ENCODE results near the gene ANKUB1. TPM values are rescaled to one million over a fixed set of nuclear protein-coding genes. Genes with fewer than 3 reads are reported as not detected.

Gene ANKUB1
- polyA plus RNA-seq, 3 donors, result 0.05 TPM; not detected in 2

GRCh38 chr3:149815728-149816127 is 23.4 kb upstream of the ANKUB1 start:
- peak overlapping the region; percentile 96 to 100 (median 97) for H3K27ac Mint-ChIP-seq
- no CpG with 5 or more reads among the region's 3 CpGs for WGBS (ENCODE audit: insufficient coverage)
- no peaks in the 10 kb centered on the region for H3K9me3 ChIP-seq (replicated peaks in 1 of 2; ENCODE audit: control insufficient read depth in 1 of 2, insufficient read depth in 1 of 2, low read length in 2 of 2)
- H3K36me3 ChIP-seq (replicated peaks in 1 of 2; ENCODE audit: control insufficient read depth in 1 of 2, insufficient read depth in 2 of 2, low read length in 2 of 2), result no peaks in the 10 kb centered on the region
- H3K27me3 ChIP-seq (ENCODE audit: control insufficient read depth in 2 of 2, insufficient read depth in 2 of 2, low read length in 2 of 2), result no peaks in the 10 kb centered on the region
- intact Hi-C loops (cut with micrococcal nuclease), result no loop called here
- no peak overlapping the region for H2AFZ ChIP-seq (ENCODE audit: insufficient read depth, low read depth, low read length, poor library complexity, severe bottlenecking)
- H3K4me3 Mint-ChIP-seq, result peak overlapping the region; percentile 60 to 90
- H4K20me1 ChIP-seq (ENCODE audit: insufficient read depth, low read length), result peaks cover 12% of the 10 kb centered on the region
- H3K4me3 ChIP-seq (replicated peaks in 1 of 3; ENCODE audit: low read depth in 2 of 3, low read length in 3 of 3), result peak overlapping the region; percentile 22 to 99 (median 91)
- peak overlapping the region; percentile 68 for H3K4me2 ChIP-seq (replicated peaks; ENCODE audit: extremely low read depth, low read length, poor library complexity, severe bottlenecking)
- peaks cover 76% of the 10 kb centered on the region for H3K79me2 ChIP-seq (ENCODE audit: insufficient read depth, low read length)
- H3K4me1 Mint-ChIP-seq, result peaks cover 64% of the 10 kb centered on the region
- H3K27me3 Mint-ChIP-seq (ENCODE audit: low read depth in 3 of 3), result peaks cover 0 to 3% (median 2%) of the 10 kb centered on the region in 3 donors
- peaks cover 0 to 4% (median 0%) of the 10 kb centered on the region in 7 donors for H3K9me3 Mint-ChIP-seq
- no peak for TF ChIP-seq CTCF (IDR thresholded peaks at IDR 0.05)
- peak overlapping the region; percentile 92 to 98 for H3K27ac ChIP-seq (ENCODE audit: low read depth in 1 of 2, low read length in 2 of 2)
- no peak for DNase-seq
- H3K9ac ChIP-seq (ENCODE audit: insufficient read depth, low read length, poor library complexity, severe bottlenecking), result peak overlapping the region; percentile 46
- peaks cover 56 to 58% of the 10 kb centered on the region in 2 donors for H3K4me1 ChIP-seq (ENCODE audit: control insufficient read depth in 1 of 2, insufficient read depth in 2 of 2, low read length in 2 of 2)
- H3K36me3 Mint-ChIP-seq, result peaks cover 6 to 10% of the 10 kb centered on the region in 2 donors

- H3K9me3 Mint-ChIP-seq, result peaks cover 0 to 4% (median 0%) of the 10 kb centered on the region in 7 donors
- no peaks in the 10 kb centered on the region for H3K9me3 ChIP-seq (replicated peaks in 1 of 2; ENCODE audit: control insufficient read depth in 1 of 2, insufficient read depth in 1 of 2, low read length in 2 of 2)
- intact Hi-C loops (cut with micrococcal nuclease), result no loop called here
- H3K4me2 ChIP-seq (replicated peaks; ENCODE audit: extremely low read depth, low read length, poor library complexity, severe bottlenecking), result peak overlapping the region; percentile 68
- H4K20me1 ChIP-seq (ENCODE audit: insufficient read depth, low read length), result peaks cover 8% of the 10 kb centered on the region
- no peaks in the 10 kb centered on the region for H3K36me3 ChIP-seq (replicated peaks in 1 of 2; ENCODE audit: control insufficient read depth in 1 of 2, insufficient read depth in 2 of 2, low read length in 2 of 2)
- H3K79me2 ChIP-seq (ENCODE audit: insufficient read depth, low read length), result peaks cover 72% of the 10 kb centered on the region
- no CpG with 5 or more reads among the region's 1 CpG for WGBS (ENCODE audit: insufficient coverage)
- peak overlapping the region; percentile 92 to 98 for H3K27ac ChIP-seq (ENCODE audit: low read depth in 1 of 2, low read length in 2 of 2)
- no peak for TF ChIP-seq CTCF (IDR thresholded peaks at IDR 0.05)
- H3K4me3 Mint-ChIP-seq, result peak overlapping the region; percentile 93 to 99
- peak overlapping the region; percentile 97 to 100 (median 99) for H3K27ac Mint-ChIP-seq
- DNase-seq, result peak; percentile 63 to 91 (median 85)
- H3K27me3 Mint-ChIP-seq (ENCODE audit: low read depth in 3 of 3), result peaks cover 0 to 3% (median 2%) of the 10 kb centered on the region in 3 donors
- H3K27me3 ChIP-seq (ENCODE audit: control insufficient read depth in 2 of 2, insufficient read depth in 2 of 2, low read length in 2 of 2), result no peaks in the 10 kb centered on the region
- H2AFZ ChIP-seq (ENCODE audit: insufficient read depth, low read depth, low read length, poor library complexity, severe bottlenecking), result no peak overlapping the region
- peaks cover 63% of the 10 kb centered on the region for H3K4me1 Mint-ChIP-seq
- H3K9ac ChIP-seq (ENCODE audit: insufficient read depth, low read length, poor library complexity, severe bottlenecking), result peak overlapping the region; percentile 93
- peaks cover 54 to 56% of the 10 kb centered on the region in 2 donors for H3K4me1 ChIP-seq (ENCODE audit: control insufficient read depth in 1 of 2, insufficient read depth in 2 of 2, low read length in 2 of 2)
- peak overlapping the region; percentile 91 to 99 (median 91) for H3K4me3 ChIP-seq (replicated peaks in 1 of 3; ENCODE audit: low read depth in 2 of 3, low read length in 3 of 3)
- peaks cover 6 to 10% of the 10 kb centered on the region in 2 donors for H3K36me3 Mint-ChIP-seq
These were observed 23.0 kb upstream of the ANKUB1 start for GRCh38 chr3:149815321-149815720.

Data from CD14-positive monocyte (primary cell).